ENCODE data around the gene CAMK2D.

DNA sequence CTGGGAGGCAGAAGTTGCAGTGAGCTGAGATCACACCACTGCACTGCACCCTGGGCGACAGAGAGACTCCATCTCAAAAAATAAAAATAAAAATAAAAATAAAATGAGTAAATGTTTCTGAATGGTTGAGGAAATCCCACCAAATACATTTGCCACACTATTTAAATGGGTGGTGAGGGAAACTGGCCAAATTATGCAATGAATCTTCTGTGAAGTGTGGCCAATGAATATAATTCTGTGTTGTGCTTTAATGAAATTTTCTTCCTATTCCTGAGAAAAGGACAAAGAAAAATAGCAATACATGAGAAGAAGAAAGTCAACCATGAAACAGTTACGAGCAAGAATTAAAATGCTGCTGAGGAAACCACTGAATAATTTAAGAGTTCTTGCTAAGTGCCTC, 69.9 kb downstream of the CAMK2D start:
- TF ChIP-seq CTCF (IDR thresholded peaks at IDR 0.05) (no peak), POLR2A (IDR thresholded peaks at IDR 0.05) (no peak), EP300 (IDR thresholded peaks at IDR 0.05) (no peak), POLR2AphosphoS5 (IDR thresholded peaks at IDR 0.05) (no peak)

All from sigmoid colon (tissue), 4 donors.